HEK293 (cell line): ENCODE measurements around the gene PLXNA2.

ENCODE experiments used
- CTCF ChIA-PET: fragments of 350-600 bp; formaldehyde crosslinking; extraction: SDS; loops from one replicate; lab custom pipeline; 2021; ENCODE audit warnings: antibody characterized with exemption; lab: Yijun Ruan, JAX
- POLR2A ChIA-PET: fragments of 300-600 bp; formaldehyde crosslinking; extraction: SDS; loops from one replicate; lab custom pipeline; 2020; ENCODE audit warnings: antibody characterized with exemption, inconsistent platforms; lab: Yijun Ruan, JAX
- H3K27ac ChIP-seq: fragments of 200-500 bp; sonication (Bioruptor generic); 2 replicates; pipeline ENCODE4 v1.5.1; 2014; ENCODE audit warnings: low read depth, low read length, control low read depth, inconsistent platforms; ENCODE audit errors: extremely low read depth
- H3K36me3 ChIP-seq, 2 experiments: fragments of 200-500 bp in 1 of 2; sonication (Bioruptor generic) in 1 of 2; 1 replicate in 1 of 2; 2 replicates in 1 of 2; pipeline ENCODE4 v1.5.1; 2014 to 2017; ENCODE audit warnings: inconsistent platforms in 2 of 2, low read length in 2 of 2; ENCODE audit not compliant: control insufficient read depth in 2 of 2, insufficient read depth in 1 of 2
- H3K4me1 ChIP-seq: fragments of 200-500 bp; sonication (Bioruptor generic); 2 replicates; pipeline ENCODE4 v1.5.1; 2014; ENCODE audit warnings: mild to moderate bottlenecking, low read length, inconsistent platforms; ENCODE audit not compliant: control insufficient read depth, insufficient read depth
- H3K4me3 ChIP-seq: 2 replicates; pipeline ENCODE4 v1.5.1; 2011; ENCODE audit warnings: low read depth, mild to moderate bottlenecking, control low read depth, low read length, moderate library complexity
- H3K9me3 ChIP-seq: fragments of 200-500 bp; sonication (Bioruptor generic); 2 replicates; pipeline ENCODE4 v1.5.1; 2014; ENCODE audit warnings: low read depth, low read length, inconsistent platforms; ENCODE audit not compliant: control insufficient read depth, insufficient read depth
- HOXD13 ChIP-seq: sonication (generic); formaldehyde crosslinking; IDR thresholded peaks from 2 replicates; pipeline ENCODE4 v1.8.0; 2022; ENCODE audit warnings: missing genetic modification reagents, borderline replicate concordance
- INSM2 ChIP-seq: fragments of 450-650 bp; formaldehyde crosslinking; IDR thresholded peaks from 2 replicates; pipeline ENCODE4 v1.5.1; 2016; ENCODE audit warnings: missing biosample characterization, missing genetic modification characterization
- MEIS1 ChIP-seq: sonication (generic); formaldehyde crosslinking; IDR thresholded peaks from 2 replicates; pipeline ENCODE4 v1.8.1; 2022; ENCODE audit warnings: missing genetic modification reagents, mild to moderate bottlenecking, borderline replicate concordance
- MYNN ChIP-seq: fragments of 450-650 bp; formaldehyde crosslinking; IDR thresholded peaks from 2 replicates; pipeline ENCODE4 v1.5.1; 2016; ENCODE audit warnings: missing biosample characterization, missing genetic modification characterization, borderline replicate concordance
- SCRT1 ChIP-seq: fragments of 450-650 bp; formaldehyde crosslinking; IDR thresholded peaks from 2 replicates; pipeline ENCODE4 v1.5.1; 2016; ENCODE audit warnings: missing biosample characterization, missing genetic modification characterization, borderline replicate concordance
- ZBTB10 ChIP-seq: fragments of 450-650 bp; formaldehyde crosslinking; IDR thresholded peaks from 2 replicates; pipeline ENCODE4 v1.5.1; 2016; ENCODE audit warnings: missing biosample characterization, missing genetic modification characterization
- ZBTB21 ChIP-seq: fragments of 450-650 bp; formaldehyde crosslinking; IDR thresholded peaks from 2 replicates; pipeline ENCODE4 v1.5.1; 2017; ENCODE audit warnings: missing biosample characterization, missing genetic modification characterization
- ZBTB26 ChIP-seq: fragments of 450-650 bp; formaldehyde crosslinking; optimal IDR thresholded peaks from 2 replicates; pipeline ENCODE3; 2016; ENCODE audit warnings: missing biosample characterization, mild to moderate bottlenecking, missing genetic modification characterization
- ZBTB8A ChIP-seq: fragments of 450-650 bp; formaldehyde crosslinking; IDR thresholded peaks from 2 replicates; pipeline ENCODE4 v1.5.1; 2016; ENCODE audit warnings: missing biosample characterization, missing genetic modification characterization
- ZNF155 ChIP-seq: fragments of 450-650 bp; formaldehyde crosslinking; IDR thresholded peaks from 2 replicates; pipeline ENCODE4 v1.5.1; 2016; ENCODE audit warnings: missing biosample characterization, missing genetic modification characterization
- ZNF488 ChIP-seq: fragments of 450-650 bp; formaldehyde crosslinking; IDR thresholded peaks from 2 replicates; pipeline ENCODE4 v1.5.1; 2016; ENCODE audit warnings: missing biosample characterization, missing genetic modification characterization
- ZNF707 ChIP-seq: fragments of 450-650 bp; formaldehyde crosslinking; IDR thresholded peaks from 2 replicates; pipeline ENCODE4 v1.5.1; 2016; ENCODE audit warnings: missing biosample characterization, missing genetic modification characterization
- ZSCAN4 ChIP-seq: fragments of 450-650 bp; formaldehyde crosslinking; IDR thresholded peaks from 2 replicates; pipeline ENCODE4 v1.5.1; 2017; ENCODE audit warnings: missing biosample characterization, missing genetic modification characterization

Gene PLXNA2

GRCh38 chr1:208166340-208167138 is 77.6 kb downstream of the PLXNA2 start:
- CTCF ChIA-PET = interaction anchor here (0.8 to 1.7 kb wide), 2 partner anchors 12 to 35 kb away, joined by 3 to 5 read pairs; no protein-coding TSS in a partner anchor

GRCh38 chr1:208165659-208166058 is 78.5 kb downstream of the PLXNA2 start:
- CTCF ChIA-PET = interaction anchor here (1.7 kb wide), 1 partner anchor 34 kb away, joined by 5 read pairs; no protein-coding TSS in a partner anchor
- H3K4me1 ChIP-seq = peaks cover 6% of the 10 kb centered on the region; the same call in 1 of the 2 replicates
- no peaks in the 10 kb centered on the region for H3K9me3 ChIP-seq
- H3K27ac ChIP-seq = no peak overlapping the region
- H3K4me3 ChIP-seq = no peak overlapping the region
- no peaks in the 10 kb centered on the region for H3K36me3 ChIP-seq
- POLR2A ChIA-PET = no interaction called here
- TF ChIP-seq MEIS1 (no peak), ZNF488 (tag by site-specific recombination) (no peak), ZBTB26 (no peak), ZBTB21 (tag by site-specific recombination) (no peak), ZNF707 (no peak), SCRT1 (tag by site-specific recombination) (no peak), MYNN (no peak)

More at GRCh38 chr1:208166340-208167138, 77.6 kb downstream of the PLXNA2 start:
- peaks cover 6% of the 10 kb centered on the region; the same call in 1 of the 2 replicates for H3K4me1 ChIP-seq
- POLR2A ChIA-PET = no interaction called here
- H3K9me3 ChIP-seq = no peaks in the 10 kb centered on the region
- no peaks in the 10 kb centered on the region for H3K36me3 ChIP-seq
- no peak overlapping the region for H3K27ac ChIP-seq
- no peak overlapping the region for H3K4me3 ChIP-seq
- TF ChIP-seq ZSCAN4 (tag by site-specific recombination) (no peak), ZNF155 (tag by site-specific recombination) (no peak), ZBTB8A (tag by site-specific recombination) (no peak)

- no peaks in the 10 kb centered on the region for H3K9me3 ChIP-seq
- CTCF ChIA-PET = no interaction called here
- H3K4me1 ChIP-seq = no peaks in the 10 kb centered on the region
- POLR2A ChIA-PET = no interaction called here
- TF ChIP-seq HOXD13 (CRISPR knock-in tag) = no peak
- no peak for TF ChIP-seq ZBTB10 (tag by site-specific recombination)
- TF ChIP-seq INSM2 (tag by site-specific recombination) = no peak
- TF ChIP-seq, all 188 proteins: peak for 0
- no peak overlapping the region for H3K4me3 ChIP-seq
- no peaks in the 10 kb centered on the region for H3K36me3 ChIP-seq
- no peak overlapping the region for H3K27ac ChIP-seq
These were observed 79.6 kb downstream of the PLXNA2 start for GRCh38 chr1:208164609-208165008.
